ENCODE results near the gene EHF. TPM values are rescaled to one million over a fixed set of nuclear protein-coding genes. Genes with fewer than 3 reads are reported as not detected.
"Not testable (repeated sequence)": the region's sequence is repeated elsewhere in the genome, so short reads cannot be mapped to it uniquely, and the experiment has no call there.

Gene EHF
- not detected for total RNA-seq

- Mint-ChIP-seq H3K4me3 (no peak within 1 kb of the TSS), H3K9me3 (no peaks in the 10 kb centered on the region), H3K27ac (no peak within 1 kb of the TSS), H3K4me1 (no peaks in the 10 kb centered on the region), H3K36me3 (no peaks in the 10 kb centered on the region), H3K27me3 (peaks cover 39% of the 10 kb centered on the region)
- DNase-seq: no peak
These were observed at the start of gene EHF for GRCh38 chr11:34620820-34621792. EHF (plus strand) TSS chr11:34621093; CDS start chr11:34642631, 21,538 bp downstream.

GRCh38 chr11:34573537-34573936 is 47.4 kb upstream of the EHF start:
- Mint-ChIP-seq H3K4me3 (no peak overlapping the region), H3K36me3 (no peaks in the 10 kb centered on the region), H3K27me3 (peaks cover 53% of the 10 kb centered on the region), H3K27ac (no peak overlapping the region), H3K4me1 (peaks cover 2% of the 10 kb centered on the region), H3K9me3 (no peaks in the 10 kb centered on the region)
- no peak for DNase-seq

GRCh38 chr11:34575261-34575660 is 45.6 kb upstream of the EHF start:
- no peaks in the 10 kb centered on the region for H3K36me3 Mint-ChIP-seq
- H3K4me3 Mint-ChIP-seq: no peak overlapping the region
- no peak for DNase-seq
- H3K27me3 Mint-ChIP-seq: peaks cover 52% of the 10 kb centered on the region
- H3K4me1 Mint-ChIP-seq: peaks cover 2% of the 10 kb centered on the region
- H3K27ac Mint-ChIP-seq: no peak overlapping the region
- H3K9me3 Mint-ChIP-seq: no peaks in the 10 kb centered on the region

- DNase-seq: no peak
- H3K4me3 Mint-ChIP-seq: no peak overlapping the region
- no peaks in the 10 kb centered on the region for H3K9me3 Mint-ChIP-seq
- H3K4me1 Mint-ChIP-seq: no peaks in the 10 kb centered on the region
- H3K27me3 Mint-ChIP-seq: peaks cover 49% of the 10 kb centered on the region
- H3K27ac Mint-ChIP-seq: no peak overlapping the region
- H3K36me3 Mint-ChIP-seq: no peaks in the 10 kb centered on the region
These were observed 45.2 kb upstream of the EHF start for GRCh38 chr11:34575671-34576070.

- no peak for DNase-seq
- no peak overlapping the region for H3K4me3 Mint-ChIP-seq
- no peaks in the 10 kb centered on the region for H3K9me3 Mint-ChIP-seq
- H3K27me3 Mint-ChIP-seq: peaks cover 49% of the 10 kb centered on the region
- no peak overlapping the region for H3K27ac Mint-ChIP-seq
- H3K36me3 Mint-ChIP-seq: no peaks in the 10 kb centered on the region
- H3K4me1 Mint-ChIP-seq: no peaks in the 10 kb centered on the region
These were observed 44.6 kb upstream of the EHF start for GRCh38 chr11:34576331-34576730.

- H3K4me1 Mint-ChIP-seq: peaks cover 3% of the 10 kb centered on the region
- peaks cover 40% of the 10 kb centered on the region for H3K27me3 Mint-ChIP-seq
These were observed 37.1 kb upstream of the EHF start for GRCh38 chr11:34583818-34584217.

GRCh38 chr11:34585304-34585734 is 35.6 kb upstream of the EHF start:
- peaks cover 3% of the 10 kb centered on the region for H3K4me1 Mint-ChIP-seq
- H3K9me3 Mint-ChIP-seq: no peaks in the 10 kb centered on the region
- H3K36me3 Mint-ChIP-seq: no peaks in the 10 kb centered on the region
- DNase-seq: no peak
- H3K27ac Mint-ChIP-seq: no peak overlapping the region
- no peak overlapping the region for H3K4me3 Mint-ChIP-seq
- H3K27me3 Mint-ChIP-seq: peaks cover 35% of the 10 kb centered on the region

More at GRCh38 chr11:34583818-34584217, 37.1 kb upstream of the EHF start:
- no peak for DNase-seq
- Mint-ChIP-seq H3K4me3 (no peak overlapping the region), H3K36me3 (no peaks in the 10 kb centered on the region), H3K27ac (no peak overlapping the region), H3K9me3 (no peaks in the 10 kb centered on the region)

- Mint-ChIP-seq H3K4me1 (peaks cover 3% of the 10 kb centered on the region), H3K27ac (no peak overlapping the region), H3K36me3 (no peaks in the 10 kb centered on the region), H3K27me3 (peaks cover 32% of the 10 kb centered on the region), H3K9me3 (no peaks in the 10 kb centered on the region), H3K4me3 (no peak overlapping the region)
- DNase-seq: no peak
These were observed 35.0 kb upstream of the EHF start for GRCh38 chr11:34585735-34586487.

- H3K27me3 Mint-ChIP-seq: peaks cover 28% of the 10 kb centered on the region
- DNase-seq: no peak
- no peaks in the 10 kb centered on the region for H3K36me3 Mint-ChIP-seq
- H3K9me3 Mint-ChIP-seq: no peaks in the 10 kb centered on the region
- H3K4me1 Mint-ChIP-seq: peaks cover 3% of the 10 kb centered on the region
- H3K4me3 Mint-ChIP-seq: no peak overlapping the region
- no peak overlapping the region for H3K27ac Mint-ChIP-seq
These were observed 34.2 kb upstream of the EHF start for GRCh38 chr11:34586488-34587281.

GRCh38 chr11:34587282-34587677 is 33.6 kb upstream of the EHF start:
- no peak for DNase-seq
- no peak overlapping the region for H3K4me3 Mint-ChIP-seq
- H3K4me1 Mint-ChIP-seq: peaks cover 3% of the 10 kb centered on the region
- no peaks in the 10 kb centered on the region for H3K9me3 Mint-ChIP-seq
- no peak overlapping the region for H3K27ac Mint-ChIP-seq
- no peaks in the 10 kb centered on the region for H3K36me3 Mint-ChIP-seq
- H3K27me3 Mint-ChIP-seq: peaks cover 28% of the 10 kb centered on the region

GRCh38 chr11:34588023-34588422 is 32.9 kb upstream of the EHF start:
- peaks cover 35% of the 10 kb centered on the region for H3K27me3 Mint-ChIP-seq
- peaks cover 1% of the 10 kb centered on the region for H3K36me3 Mint-ChIP-seq
- no peak for DNase-seq
- H3K27ac Mint-ChIP-seq: no peak overlapping the region
- H3K4me3 Mint-ChIP-seq: no peak overlapping the region
- peaks cover 2% of the 10 kb centered on the region for H3K9me3 Mint-ChIP-seq
- peaks cover 3% of the 10 kb centered on the region for H3K4me1 Mint-ChIP-seq

GRCh38 chr11:34588701-34589100 is 32.2 kb upstream of the EHF start:
- H3K36me3 Mint-ChIP-seq: peaks cover 4% of the 10 kb centered on the region
- H3K9me3 Mint-ChIP-seq: peaks cover 7% of the 10 kb centered on the region
- no peak overlapping the region for H3K27ac Mint-ChIP-seq
- H3K27me3 Mint-ChIP-seq: peaks cover 36% of the 10 kb centered on the region
- peaks cover 3% of the 10 kb centered on the region for H3K4me1 Mint-ChIP-seq
- H3K4me3 Mint-ChIP-seq: no peak overlapping the region
- DNase-seq: no peak

- Mint-ChIP-seq H3K27me3 (peaks cover 36% of the 10 kb centered on the region), H3K9me3 (peaks cover 11% of the 10 kb centered on the region)
- H3K27ac Mint-ChIP-seq, H3K4me3 Mint-ChIP-seq, DNase-seq, H3K4me1 Mint-ChIP-seq, H3K36me3 Mint-ChIP-seq: not testable (repeated sequence)
These were observed 31.7 kb upstream of the EHF start for GRCh38 chr11:34589177-34589576.

- Mint-ChIP-seq H3K27me3 (peaks cover 40% of the 10 kb centered on the region), H3K9me3 (peaks cover 14% of the 10 kb centered on the region)
These were observed 27.8 kb upstream of the EHF start for GRCh38 chr11:34593085-34593484.

GRCh38 chr11:34594603-34595002 is 26.3 kb upstream of the EHF start:
- peaks cover 14% of the 10 kb centered on the region for H3K9me3 Mint-ChIP-seq
- peaks cover 33% of the 10 kb centered on the region for H3K27me3 Mint-ChIP-seq
- H3K4me3 Mint-ChIP-seq: no peak overlapping the region
- peaks cover 6% of the 10 kb centered on the region for H3K36me3 Mint-ChIP-seq
- H3K27ac Mint-ChIP-seq: no peak overlapping the region
- DNase-seq: no peak
- H3K4me1 Mint-ChIP-seq: peaks cover 2% of the 10 kb centered on the region

More at GRCh38 chr11:34593085-34593484, 27.8 kb upstream of the EHF start:
- no peaks in the 10 kb centered on the region for H3K4me1 Mint-ChIP-seq
- no peak overlapping the region for H3K27ac Mint-ChIP-seq
- DNase-seq: no peak
- no peak overlapping the region for H3K4me3 Mint-ChIP-seq
- H3K36me3 Mint-ChIP-seq: peaks cover 6% of the 10 kb centered on the region
